EH (cell line): Measurements from ENCODE around the gene KIF2A.
A peak's percentile ranks its signal among the peaks of the same experiment; 100 is the strongest.

Source experiments
- DNase-seq: peaks from one replicate; pipeline ENCODE4 v3.0.0-alpha.2; 2015; ENCODE audit warnings: low read depth

Gene KIF2A

GRCh38 chr5:62305715-62306322 is at the start of gene KIF2A:
TSS of gene KIF2A (plus strand) at chr5:62306206. CDS start at chr5:62306473, 267 bp downstream.
- DNase-seq, result peak; percentile 95

GRCh38 chr5:62257020-62257367 is 49.0 kb upstream of the KIF2A start:
- no peak for DNase-seq

- DNase-seq, result no peak
These were observed 47.4 kb upstream of the KIF2A start for GRCh38 chr5:62258654-62259053.

- no peak for DNase-seq
These were observed 46.2 kb upstream of the KIF2A start for GRCh38 chr5:62259699-62260250.

- DNase-seq, result no peak
These were observed 45.5 kb upstream of the KIF2A start for GRCh38 chr5:62260513-62260912.

- DNase-seq, result no peak
These were observed 42.6 kb upstream of the KIF2A start for GRCh38 chr5:62263401-62263800.

GRCh38 chr5:62265648-62266112 is 40.3 kb upstream of the KIF2A start:
- DNase-seq, result no peak

GRCh38 chr5:62266573-62266972 is 39.4 kb upstream of the KIF2A start:
- DNase-seq, result no peak

- DNase-seq, result no peak
These were observed 37.8 kb upstream of the KIF2A start for GRCh38 chr5:62268234-62268633.

- no peak for DNase-seq
These were observed 37.2 kb upstream of the KIF2A start for GRCh38 chr5:62268792-62269191.

GRCh38 chr5:62271370-62271769 is 34.6 kb upstream of the KIF2A start:
- no peak for DNase-seq

- no peak for DNase-seq
These were observed 34.1 kb upstream of the KIF2A start for GRCh38 chr5:62271870-62272269.

GRCh38 chr5:62273687-62274086 is 32.3 kb upstream of the KIF2A start:
- DNase-seq, result no peak

GRCh38 chr5:62275581-62275980 is 30.4 kb upstream of the KIF2A start:
- DNase-seq, result no peak

GRCh38 chr5:62281411-62281810 is 24.6 kb upstream of the KIF2A start:
- no peak for DNase-seq

- DNase-seq, result no peak
These were observed 23.9 kb upstream of the KIF2A start for GRCh38 chr5:62282064-62282463.

GRCh38 chr5:62283005-62283404 is 23.0 kb upstream of the KIF2A start:
- DNase-seq, result no peak

GRCh38 chr5:62283861-62284260 is 22.1 kb upstream of the KIF2A start:
- no peak for DNase-seq

GRCh38 chr5:62284946-62285891 is 20.8 kb upstream of the KIF2A start:
- no peak for DNase-seq

GRCh38 chr5:62286834-62287233 is 19.2 kb upstream of the KIF2A start:
- DNase-seq, result no peak

- no peak for DNase-seq
These were observed 18.8 kb upstream of the KIF2A start for GRCh38 chr5:62287237-62287636.

- DNase-seq, result no peak
These were observed 17.9 kb upstream of the KIF2A start for GRCh38 chr5:62288118-62288517.

GRCh38 chr5:62289813-62290212 is 16.2 kb upstream of the KIF2A start:
- DNase-seq, result no peak
